Keratinocyte (primary cell): ENCODE results near the gene DNAH12. TPM values are rescaled to one million over a fixed set of nuclear protein-coding genes. Genes with fewer than 3 reads are reported as not detected.

Source experiments
- DNase-seq: peaks from one replicate; pipeline ENCODE4 v3.0.0-alpha.2; 2011; ENCODE audit warnings: low read depth, missing footprints, low spot score
- FAIRE-seq: peaks from 2 replicates; lab custom pipeline; 2011; peaks lifted over from hg19 to GRCh38; lab: Jason Lieb, UNC
- H2AFZ ChIP-seq: 2 replicates; pipeline ENCODE4 v1.6.0; 2012; ENCODE audit warnings: low read length, control low read depth, inconsistent platforms; ENCODE audit not compliant: control insufficient read depth
- H3K27ac ChIP-seq: 2 replicates; pipeline ENCODE4 v1.5.1; 2011; ENCODE audit warnings: low read length; ENCODE audit not compliant: control insufficient read depth, insufficient read depth
- H3K27me3 ChIP-seq: 3 replicates; pipeline ENCODE4 v1.6.0; 2011; ENCODE audit warnings: low read length; ENCODE audit not compliant: control insufficient read depth, insufficient read depth; ENCODE audit errors: extremely low read depth
- H3K36me3 ChIP-seq, 2 experiments: 2 replicates in 1 of 2; 3 replicates in 1 of 2; pipeline ENCODE4 v1.5.1; 2011; ENCODE audit warnings: low read length in 2 of 2, mild to moderate bottlenecking in 1 of 2; ENCODE audit not compliant: control insufficient read depth in 2 of 2, insufficient read depth in 2 of 2; ENCODE audit errors: extremely low read depth in 1 of 2
- H3K4me1 ChIP-seq: 3 replicates; pipeline ENCODE4 v1.5.1; 2011; ENCODE audit warnings: low read length; ENCODE audit not compliant: control insufficient read depth, insufficient read depth; ENCODE audit errors: extremely low read depth
- H3K4me2 ChIP-seq: 3 replicates; pipeline ENCODE4 v1.6.0; 2011; ENCODE audit warnings: low read depth, low read length; ENCODE audit not compliant: control insufficient read depth, insufficient read depth; ENCODE audit errors: extremely low read depth
- H3K4me3 ChIP-seq, 3 experiments: fragments of 200-600 bp in 1 of 3; sonication (generic) in 1 of 3; 2 replicates in 2 of 3; 3 replicates in 1 of 3; pipeline ENCODE4 v1.5.1; 2011 to 2016; ENCODE audit warnings: low read length in 3 of 3, mild to moderate bottlenecking in 3 of 3, control low read depth in 2 of 3, inconsistent platforms in 1 of 3, low read depth in 1 of 3, mixed read lengths in 1 of 3, mixed run types in 1 of 3, moderate library complexity in 1 of 3; ENCODE audit not compliant: control insufficient read depth in 2 of 3, insufficient read depth in 2 of 3; ENCODE audit errors: extremely low read depth in 1 of 3
- H3K79me2 ChIP-seq: 2 replicates; pipeline ENCODE4 v1.6.0; 2012; ENCODE audit warnings: low read length; ENCODE audit not compliant: control insufficient read depth, insufficient read depth
- H3K9ac ChIP-seq: 3 replicates; pipeline ENCODE4 v1.6.0; 2011; ENCODE audit warnings: low read length; ENCODE audit not compliant: control insufficient read depth, insufficient read depth; ENCODE audit errors: extremely low read depth
- H3K9me1 ChIP-seq: 3 replicates; pipeline ENCODE4 v1.6.0; 2011; ENCODE audit warnings: low read length; ENCODE audit not compliant: control insufficient read depth, insufficient read depth; ENCODE audit errors: extremely low read depth
- H3K9me3 ChIP-seq: 2 replicates; pipeline ENCODE4 v1.5.1; 2012; ENCODE audit warnings: low read depth, low read length; ENCODE audit not compliant: control insufficient read depth
- H4K20me1 ChIP-seq: 3 replicates; pipeline ENCODE4 v1.6.0; 2011; ENCODE audit warnings: low read length; ENCODE audit not compliant: control insufficient read depth, insufficient read depth; ENCODE audit errors: extremely low read depth
- EZH2 ChIP-seq: IDR thresholded peaks from one replicate; pipeline ENCODE4 v1.6.1; 2012; ENCODE audit warnings: inconsistent platforms, mild to moderate bottlenecking, low read length, moderate library complexity
- dilution Hi-C: fragments of 300-500 bp; cut with MboI; formaldehyde crosslinking; loops from one replicate; pipeline ENCODE4 v1.7.0; 2020; ENCODE audit warnings: low sequenced_read_pairs; ENCODE audit not compliant: extremely low pct_ligation_motif_present
- polyA plus RNA-seq, 5 experiments: library from polyadenylated mRNA; depleted of rRNA in 3 of 5; stranded (reverse) in 3 of 5; stranded (forward) in 1 of 5; unstranded in 1 of 5; fragments of >200 nt; gene quantifications; 1 replicate in 1 of 5; 2 replicates in 3 of 5; 3 replicates in 1 of 5; pipeline versions ENCODE4 v1.2.1 to v1.2.3, GENCODE V29; 2011 to 2012; ENCODE audit warnings: missing spikeins in 2 of 5, low read depth in 1 of 5, low replicate concordance in 1 of 5
- TF ChIP-seq, protein P1 (sequence below), 3 experiments: IDR thresholded peaks in 1 of 3; conservative IDR thresholded peaks in 1 of 3; optimal IDR thresholded peaks in 1 of 3; 2 replicates in 2 of 3; 3 replicates in 1 of 3; pipeline versions ENCODE3 to v1.5.1; 2011; ENCODE audit warnings: low read length in 3 of 3, mild to moderate bottlenecking in 3 of 3, moderate library complexity in 2 of 3, control low read depth in 1 of 3, inconsistent platforms in 1 of 3; ENCODE audit not compliant: insufficient read depth in 2 of 3; ENCODE audit errors: extremely low read depth in 1 of 3

DNAH12 gene
- polyA plus RNA-seq, 1 donor (not counting 4 experiments of a cell fraction or from before 2014, with no cell fraction given): not detected

GRCh38 chr3:57391767-57392166 lies 152.4 kb downstream of the DNAH12 start:
- no peak for FAIRE-seq
- Histone ChIP-seq H2AFZ (no peak overlapping the region), H4K20me1 (no peaks in the 10 kb centered on the region)

DNA sequence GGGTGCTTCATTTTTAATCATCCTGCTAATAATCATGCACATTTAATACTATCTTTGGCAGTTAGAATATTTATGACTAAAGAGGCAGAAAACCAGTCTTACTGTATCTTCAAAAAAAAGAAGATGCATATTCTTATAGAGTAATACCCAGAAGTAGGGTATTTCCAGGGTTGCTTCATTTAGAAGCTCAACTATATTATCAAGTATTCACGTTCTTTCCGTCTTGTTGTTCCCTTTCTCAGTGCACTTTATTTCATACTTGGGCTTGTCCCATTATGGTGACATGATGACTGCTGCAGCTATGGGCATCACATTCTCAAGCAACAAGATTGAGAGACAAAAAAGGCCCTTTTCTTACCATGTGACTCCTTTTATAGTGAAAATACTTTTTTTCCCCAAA lies 154.9 kb downstream of the DNAH12 start:
- no peak for FAIRE-seq

More at GRCh38 chr3:57391767-57392166, 152.4 kb downstream of the DNAH12 start:
- TF ChIP-seq EZH2: no peak
- TF ChIP-seq, protein P1, sequence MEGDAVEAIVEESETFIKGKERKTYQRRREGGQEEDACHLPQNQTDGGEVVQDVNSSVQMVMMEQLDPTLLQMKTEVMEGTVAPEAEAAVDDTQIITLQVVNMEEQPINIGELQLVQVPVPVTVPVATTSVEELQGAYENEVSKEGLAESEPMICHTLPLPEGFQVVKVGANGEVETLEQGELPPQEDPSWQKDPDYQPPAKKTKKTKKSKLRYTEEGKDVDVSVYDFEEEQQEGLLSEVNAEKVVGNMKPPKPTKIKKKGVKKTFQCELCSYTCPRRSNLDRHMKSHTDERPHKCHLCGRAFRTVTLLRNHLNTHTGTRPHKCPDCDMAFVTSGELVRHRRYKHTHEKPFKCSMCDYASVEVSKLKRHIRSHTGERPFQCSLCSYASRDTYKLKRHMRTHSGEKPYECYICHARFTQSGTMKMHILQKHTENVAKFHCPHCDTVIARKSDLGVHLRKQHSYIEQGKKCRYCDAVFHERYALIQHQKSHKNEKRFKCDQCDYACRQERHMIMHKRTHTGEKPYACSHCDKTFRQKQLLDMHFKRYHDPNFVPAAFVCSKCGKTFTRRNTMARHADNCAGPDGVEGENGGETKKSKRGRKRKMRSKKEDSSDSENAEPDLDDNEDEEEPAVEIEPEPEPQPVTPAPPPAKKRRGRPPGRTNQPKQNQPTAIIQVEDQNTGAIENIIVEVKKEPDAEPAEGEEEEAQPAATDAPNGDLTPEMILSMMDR (optimal IDR thresholded peaks at IDR 0.05 in 1 of 3, IDR thresholded peaks at IDR 0.05 in 1 of 3, conservative IDR thresholded peaks at IDR 0.05 in 1 of 3; ENCODE audit: extremely low read depth in 1 of 3, insufficient read depth in 2 of 3, low read length in 3 of 3): no peak
- Histone ChIP-seq H3K79me2 (no peaks in the 10 kb centered on the region), H3K9me3 (no peaks in the 10 kb centered on the region), H3K4me3 (no peak overlapping the region), H3K27ac (no peak overlapping the region), H3K4me1 (no peaks in the 10 kb centered on the region), H3K4me2 (no peak overlapping the region), H3K27me3 (peaks cover 3% of the 10 kb centered on the region), H3K9ac (no peak overlapping the region), H3K36me3 (no peaks in the 10 kb centered on the region), H3K9me1 (no peaks in the 10 kb centered on the region)
- dilution Hi-C loops: no loop called here
- no peak for DNase-seq

More for the DNA sequence above, 154.9 kb downstream of the DNAH12 start:
- Histone ChIP-seq H3K27me3 (peaks cover 3% of the 10 kb centered on the region), H4K20me1 (no peaks in the 10 kb centered on the region), H3K9me3 (no peaks in the 10 kb centered on the region), H2AFZ (no peak overlapping the region), H3K4me1 (no peaks in the 10 kb centered on the region), H3K4me3 (no peak overlapping the region), H3K9me1 (no peaks in the 10 kb centered on the region), H3K27ac (no peak overlapping the region), H3K36me3 (no peaks in the 10 kb centered on the region), H3K79me2 (no peaks in the 10 kb centered on the region), H3K9ac (no peak overlapping the region), H3K4me2 (no peak overlapping the region)
- dilution Hi-C loops: no loop called here
- DNase-seq: no peak
- TF ChIP-seq EZH2: no peak
- TF ChIP-seq, protein P1 (optimal IDR thresholded peaks at IDR 0.05 in 1 of 3, IDR thresholded peaks at IDR 0.05 in 1 of 3, conservative IDR thresholded peaks at IDR 0.05 in 1 of 3; ENCODE audit: extremely low read depth in 1 of 3, insufficient read depth in 2 of 3, low read length in 3 of 3): no peak
